DMS 273 (cell line): ENCODE results near the gene SPATA46.

Experiments
- DNase-seq: peaks from one replicate; lab custom pipeline; 2025; ENCODE audit not compliant: unreplicated experiment; lab: John Stamatoyannopoulos, UW

The SPATA46 gene

GRCh38 chr1:162391790-162392563, 15.3 kb upstream of the SPATA46 start:
- peak; percentile 59 for DNase-seq

GRCh38 chr1:162390396-162391185, 13.9 kb upstream of the SPATA46 start:
- peak; percentile 43 for DNase-seq

DNA sequence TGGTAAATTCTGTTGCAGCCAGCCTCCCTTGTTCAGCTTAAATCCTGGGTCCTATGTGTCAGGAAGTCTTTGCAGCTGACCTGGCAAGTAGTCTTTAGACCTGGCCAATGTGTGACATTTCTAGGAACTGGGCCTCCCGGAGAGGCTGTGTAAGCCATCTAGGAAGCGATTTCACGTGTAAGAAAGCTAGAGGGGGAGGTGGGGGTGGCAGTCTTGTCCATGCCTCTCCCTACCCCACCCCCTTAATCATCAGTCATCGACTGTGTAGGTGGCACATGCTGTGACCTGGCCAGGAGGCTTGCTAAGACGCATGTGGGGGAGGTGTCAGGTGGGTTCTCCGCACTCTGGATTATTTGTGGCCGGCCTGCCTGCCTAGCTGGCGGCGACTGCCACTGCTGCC, 13.3 kb upstream of the SPATA46 start:
- DNase-seq, result peak; percentile 25

DNA sequence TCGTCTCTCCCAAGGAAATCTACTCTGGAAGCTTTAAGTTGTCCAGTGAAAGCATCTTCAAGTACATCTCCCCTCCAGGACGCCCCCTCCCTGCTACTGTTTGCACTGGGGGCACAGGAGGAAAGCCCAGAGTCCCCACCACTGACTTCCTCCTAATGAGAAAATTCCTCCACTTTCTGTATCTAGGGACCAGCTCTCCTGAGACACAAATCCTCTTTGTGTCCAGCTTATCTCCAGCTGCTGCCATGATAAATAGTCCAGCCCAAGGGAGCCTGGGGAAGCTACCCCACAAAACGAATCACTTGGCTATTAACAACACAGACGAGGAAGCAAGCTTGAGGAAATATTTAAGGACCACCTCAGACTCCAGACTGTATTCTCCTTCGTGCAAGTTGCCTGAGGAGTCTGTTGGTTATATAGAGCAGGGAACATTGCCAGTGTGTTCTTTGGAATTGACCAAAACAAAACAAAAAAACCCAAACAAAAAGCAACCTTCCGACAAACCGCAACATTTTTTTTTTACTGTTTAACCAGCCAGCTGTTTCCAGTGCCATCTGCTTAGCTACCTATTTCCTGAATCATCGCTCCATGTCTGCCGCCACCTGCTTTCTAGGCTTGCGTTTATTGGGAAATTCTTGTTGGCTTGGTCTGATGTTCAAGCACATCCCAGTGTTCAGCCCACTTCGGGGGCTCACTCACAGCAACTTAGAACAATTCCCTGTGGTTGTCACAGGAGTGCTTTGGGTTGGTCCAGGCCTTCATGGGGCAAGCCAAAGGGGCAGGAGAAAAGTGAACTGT, 12.6 kb upstream of the SPATA46 start:
- peak; percentile 71 for DNase-seq

- peak; percentile 38 for DNase-seq
These were observed 12.0 kb upstream of the SPATA46 start for GRCh38 chr1:162388615-162389014.

DNA sequence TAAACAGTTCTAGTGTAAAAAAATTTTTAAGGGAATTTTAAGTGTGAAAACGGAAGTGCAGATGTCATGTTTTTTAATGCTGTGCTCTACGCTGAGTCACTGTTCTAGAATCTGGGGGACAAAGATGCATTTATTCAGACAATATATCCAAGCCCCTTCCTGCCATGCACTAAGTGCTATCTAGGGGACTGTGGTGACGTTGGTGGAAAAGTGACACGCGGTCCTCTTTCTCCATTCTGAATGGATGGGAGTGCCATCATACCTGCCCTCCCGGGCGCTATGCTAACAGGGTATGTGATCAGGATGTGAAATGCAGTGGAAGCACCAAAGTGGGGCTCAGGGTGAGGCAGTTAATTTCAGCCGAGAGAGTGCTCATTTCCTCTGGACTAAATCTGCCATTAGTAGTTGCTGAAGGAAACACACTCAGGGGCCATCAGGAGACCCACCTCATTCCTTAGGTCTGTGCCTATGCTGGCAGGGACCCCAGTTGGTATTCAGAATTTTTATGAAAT, 11.5 kb upstream of the SPATA46 start:
- no peak for DNase-seq

GRCh38 chr1:162387226-162388082, 10.8 kb upstream of the SPATA46 start:
- no peak for DNase-seq

GRCh38 chr1:162386292-162387225, 9.9 kb upstream of the SPATA46 start:
- DNase-seq, result no peak

GRCh38 chr1:162385702-162386101, 9.0 kb upstream of the SPATA46 start:
- no peak for DNase-seq

- no peak for DNase-seq
These were observed 8.6 kb upstream of the SPATA46 start for GRCh38 chr1:162385280-162385623.

GRCh38 chr1:162384601-162385279, 8.1 kb upstream of the SPATA46 start:
- no peak for DNase-seq

DNA sequence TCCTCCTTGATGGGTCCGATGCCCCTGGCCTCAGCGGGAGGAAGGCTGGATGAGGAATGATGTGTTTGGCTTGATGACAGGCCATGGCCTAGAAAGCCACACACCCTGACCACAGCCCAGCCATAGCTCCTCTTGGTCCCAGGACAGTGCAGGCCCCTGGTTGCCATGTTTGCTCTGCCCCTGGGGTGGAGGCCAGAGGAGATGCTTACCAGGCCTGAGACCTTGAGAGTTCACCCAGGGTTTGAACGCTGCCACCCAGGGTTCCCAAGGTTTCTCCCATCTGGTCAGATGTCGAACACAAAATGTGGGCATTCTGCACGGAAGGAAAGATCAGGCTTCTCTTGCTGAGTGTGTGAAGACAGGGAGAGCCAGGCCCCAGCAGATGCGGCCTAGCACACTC, 7.5 kb upstream of the SPATA46 start:
- no peak for DNase-seq

- DNase-seq, result no peak
These were observed 6.9 kb upstream of the SPATA46 start for GRCh38 chr1:162383516-162383915.

DNA sequence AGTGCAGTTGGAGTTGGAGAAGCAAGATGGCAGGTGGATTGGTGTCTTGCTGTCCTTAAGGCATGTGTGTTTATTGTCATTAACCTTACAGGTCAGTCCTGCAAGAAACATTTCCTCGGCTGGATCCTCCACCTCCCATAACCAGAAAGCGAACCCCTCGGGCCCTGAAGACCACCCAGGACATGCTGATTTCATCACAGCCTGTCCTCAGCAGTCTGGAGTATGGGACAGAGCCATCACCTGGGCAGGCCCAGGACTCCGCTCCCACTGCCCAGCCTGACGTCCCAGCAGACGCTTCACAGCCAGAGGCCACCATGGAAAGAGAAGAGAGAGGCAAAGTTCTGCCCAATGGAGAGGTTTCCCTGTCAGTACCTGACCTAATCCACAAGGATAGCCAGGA, 6.4 kb upstream of the SPATA46 start:
- DNase-seq, result no peak

- no peak for DNase-seq
These were observed 5.5 kb upstream of the SPATA46 start for GRCh38 chr1:162381941-162382750.

- no peak for DNase-seq
These were observed 4.7 kb upstream of the SPATA46 start, which contains the start of gene C1orf226 for GRCh38 chr1:162381383-162381782. Gene C1orf226 (plus strand): TSS chr1:162381728. CDS start chr1:162381902, 174 bp downstream.

DNA sequence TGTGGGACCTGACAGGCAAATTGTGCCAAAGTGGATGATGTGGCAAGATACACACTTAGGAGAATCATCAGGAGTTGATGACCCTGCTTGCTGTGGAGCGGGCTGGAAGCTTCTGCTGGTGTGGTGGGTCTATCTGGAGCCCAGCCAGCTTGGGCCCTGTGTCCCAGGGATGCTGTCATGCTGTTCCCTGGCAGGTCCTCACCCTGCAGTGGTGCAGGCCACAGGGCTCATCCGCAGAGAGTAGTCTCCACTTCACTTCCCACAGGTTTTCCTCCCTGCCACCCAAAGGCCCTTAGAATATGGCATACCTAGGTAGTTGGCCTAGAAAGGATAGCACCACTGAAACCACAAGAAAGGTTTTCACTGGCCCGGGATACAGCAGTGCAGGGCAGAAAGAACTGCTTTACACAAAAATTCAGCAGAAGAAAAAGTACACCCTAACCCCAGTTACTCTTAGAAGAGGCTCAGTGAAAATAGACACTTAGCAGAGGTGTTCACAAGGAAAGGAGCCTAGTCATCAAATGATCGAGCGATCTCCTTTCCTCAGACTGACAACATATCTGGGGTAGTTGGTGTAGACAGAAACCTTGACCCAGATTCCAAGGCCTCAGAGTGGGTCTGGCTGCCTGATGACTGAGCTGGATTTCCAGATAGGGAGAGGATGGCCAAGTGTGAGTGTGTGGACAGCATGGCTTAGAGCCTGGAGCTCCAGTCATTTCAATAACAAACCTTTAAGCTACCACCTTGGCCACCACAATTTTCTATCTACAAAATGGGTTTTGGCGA, 3.6 kb upstream of the SPATA46 start:
- DNase-seq, result no peak
